Astrocyte of the cerebellum (primary cell): ENCODE results near the gene PEX10.

ENCODE experiments used
- DNase-seq: peaks from one replicate; pipeline ENCODE4 v3.0.0-alpha.2; 2011; ENCODE audit warnings: low read depth
- H3K4me3 ChIP-seq: 2 replicates; pipeline ENCODE4 v1.5.1; 2011; ENCODE audit warnings: mild to moderate bottlenecking, low read depth, low read length, moderate library complexity
- CTCF ChIP-seq: IDR thresholded peaks from 2 replicates; pipeline ENCODE4 v1.5.1; 2012; ENCODE audit warnings: low read length, low read depth, moderate library complexity, mild to moderate bottlenecking; ENCODE audit errors: missing control alignments
- in situ Hi-C: cut with HindIII; loops from 2 replicates; pipeline ENCODE4 v1.10.0; 2017; ENCODE audit warnings: low sequenced_read_pairs

The PEX10 gene

GRCh38 chr1:2378956-2379732 lies 33.2 kb downstream of the PEX10 start:
- no peak overlapping the region for H3K4me3 ChIP-seq
- in situ Hi-C loops, result no loop called here
- DNase-seq, result no peak

GRCh38 chr1:2378441-2378851 lies 33.9 kb downstream of the PEX10 start:
- no peak overlapping the region for H3K4me3 ChIP-seq
- no peak for TF ChIP-seq CTCF
- in situ Hi-C loops, result no loop called here
- DNase-seq, result no peak

More at GRCh38 chr1:2378956-2379732, 33.2 kb downstream of the PEX10 start:
- no peak for TF ChIP-seq CTCF

GRCh38 chr1:2377751-2378440 lies 34.5 kb downstream of the PEX10 start:
- no peak for TF ChIP-seq CTCF
- in situ Hi-C loops, result no loop called here
- H3K4me3 ChIP-seq, result no peak overlapping the region
- DNase-seq, result no peak

- in situ Hi-C loops, result no loop called here
Observed at GRCh38 chr1:2376931-2377672, 35.3 kb downstream of the PEX10 start.

GRCh38 chr1:2376261-2376741 lies 36.1 kb downstream of the PEX10 start:
- no peak for TF ChIP-seq CTCF
- DNase-seq, result no peak
- in situ Hi-C loops, result no loop called here
- no peak overlapping the region for H3K4me3 ChIP-seq

More at GRCh38 chr1:2376931-2377672, 35.3 kb downstream of the PEX10 start:
- TF ChIP-seq CTCF, result no peak
- DNase-seq, result no peak
- no peak overlapping the region for H3K4me3 ChIP-seq

GRCh38 chr1:2375923-2376260 lies 36.5 kb downstream of the PEX10 start:
- in situ Hi-C loops, result no loop called here
- no peak overlapping the region for H3K4me3 ChIP-seq
- DNase-seq, result no peak
- no peak for TF ChIP-seq CTCF
